Neutrophil (primary cell): ENCODE measurements around the gene KIF11.
"Not testable (repeated sequence)": the region's sequence is repeated elsewhere in the genome, so short reads cannot be mapped to it uniquely, and the experiment has no call there.

Experiments
- H3K27ac ChIP-seq: fragments of 200-600 bp; sonication (generic); 2 replicates; pipeline ENCODE4 v1.5.1; 2016; ENCODE audit warnings: mild to moderate bottlenecking, moderate library complexity
- H3K27me3 ChIP-seq: fragments of 200-600 bp; sonication (generic); 2 replicates; pipeline ENCODE4 v1.6.0; 2016; ENCODE audit warnings: mild to moderate bottlenecking
- H3K36me3 ChIP-seq: fragments of 200-600 bp; sonication (generic); 2 replicates; pipeline ENCODE4 v1.5.1; 2017
- H3K4me1 ChIP-seq, 2 experiments: fragments of 200-600 bp in 1 of 2; sonication (generic) in 1 of 2; 1 replicate in 1 of 2; 2 replicates in 1 of 2; pipeline versions ENCODE4 v1.5.1 to v1.6.1; 2013 to 2016; ENCODE audit warnings: low read depth in 1 of 2, low read length in 1 of 2, mild to moderate bottlenecking in 1 of 2, moderate library complexity in 1 of 2; ENCODE audit not compliant: control insufficient read depth in 1 of 2, insufficient read depth in 1 of 2
- H3K4me3 ChIP-seq, 2 experiments: fragments of 200-600 bp in 1 of 2; sonication (generic) in 1 of 2; 1 replicate in 1 of 2; 2 replicates in 1 of 2; pipeline ENCODE4 v1.5.1; 2013 to 2016; ENCODE audit warnings: low read depth in 1 of 2, low read length in 1 of 2, mild to moderate bottlenecking in 1 of 2, moderate library complexity in 1 of 2
- H3K9me3 ChIP-seq: fragments of 200-600 bp; sonication (generic); 2 replicates; pipeline ENCODE4 v1.5.1; 2016
- TF ChIP-seq, protein P1 (sequence below): fragments of 200-600 bp; sonication (generic); IDR thresholded peaks from 2 replicates; pipeline ENCODE4 v1.5.1; 2016; ENCODE audit warnings: antibody characterized with exemption

KIF11 gene

GRCh38 chr10:92641492-92641891 is 48.6 kb downstream of the KIF11 start:
- H3K4me3 ChIP-seq: no peak overlapping the region
- TF ChIP-seq, protein P1, sequence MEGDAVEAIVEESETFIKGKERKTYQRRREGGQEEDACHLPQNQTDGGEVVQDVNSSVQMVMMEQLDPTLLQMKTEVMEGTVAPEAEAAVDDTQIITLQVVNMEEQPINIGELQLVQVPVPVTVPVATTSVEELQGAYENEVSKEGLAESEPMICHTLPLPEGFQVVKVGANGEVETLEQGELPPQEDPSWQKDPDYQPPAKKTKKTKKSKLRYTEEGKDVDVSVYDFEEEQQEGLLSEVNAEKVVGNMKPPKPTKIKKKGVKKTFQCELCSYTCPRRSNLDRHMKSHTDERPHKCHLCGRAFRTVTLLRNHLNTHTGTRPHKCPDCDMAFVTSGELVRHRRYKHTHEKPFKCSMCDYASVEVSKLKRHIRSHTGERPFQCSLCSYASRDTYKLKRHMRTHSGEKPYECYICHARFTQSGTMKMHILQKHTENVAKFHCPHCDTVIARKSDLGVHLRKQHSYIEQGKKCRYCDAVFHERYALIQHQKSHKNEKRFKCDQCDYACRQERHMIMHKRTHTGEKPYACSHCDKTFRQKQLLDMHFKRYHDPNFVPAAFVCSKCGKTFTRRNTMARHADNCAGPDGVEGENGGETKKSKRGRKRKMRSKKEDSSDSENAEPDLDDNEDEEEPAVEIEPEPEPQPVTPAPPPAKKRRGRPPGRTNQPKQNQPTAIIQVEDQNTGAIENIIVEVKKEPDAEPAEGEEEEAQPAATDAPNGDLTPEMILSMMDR: no peak
- H3K36me3 ChIP-seq: peaks cover 11% of the 10 kb centered on the region
- H3K27me3 ChIP-seq: no peaks in the 10 kb centered on the region
- no peak overlapping the region for H3K27ac ChIP-seq
- no peaks in the 10 kb centered on the region for H3K9me3 ChIP-seq
- H3K4me1 ChIP-seq: no peaks in the 10 kb centered on the region

GRCh38 chr10:92644921-92645320 is 52.0 kb downstream of the KIF11 start:
- H3K4me3 ChIP-seq: no peak overlapping the region
- H3K27ac ChIP-seq: no peak overlapping the region
- H3K27me3 ChIP-seq: no peaks in the 10 kb centered on the region
- no peaks in the 10 kb centered on the region for H3K9me3 ChIP-seq
- H3K4me1 ChIP-seq: no peaks in the 10 kb centered on the region
- peaks cover 32% of the 10 kb centered on the region for H3K36me3 ChIP-seq
- TF ChIP-seq, protein P1: no peak

DNA sequence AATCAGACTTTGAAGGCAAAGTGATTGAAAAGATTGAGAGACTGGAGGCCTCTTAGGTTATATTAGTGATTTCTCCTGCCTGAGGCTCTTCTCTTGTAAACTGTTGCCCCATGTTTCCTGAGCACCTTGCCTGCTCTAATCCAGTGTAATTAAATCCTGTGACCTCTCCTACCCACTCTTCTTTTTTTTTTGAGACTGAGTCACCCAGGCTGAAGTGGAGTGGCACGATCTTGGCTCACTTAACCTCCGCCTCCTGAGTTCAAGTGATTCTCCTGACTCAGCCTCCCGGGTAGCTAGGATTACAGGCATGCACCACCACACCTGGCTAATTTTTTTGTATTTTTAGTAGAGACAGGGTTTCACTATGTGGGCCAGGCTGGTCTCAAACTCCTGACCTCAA is 57.9 kb downstream of the KIF11 start:
- H3K36me3 ChIP-seq: peaks cover 44% of the 10 kb centered on the region
- not testable (repeated sequence) for H3K27me3 ChIP-seq, H3K4me1 ChIP-seq

DNA sequence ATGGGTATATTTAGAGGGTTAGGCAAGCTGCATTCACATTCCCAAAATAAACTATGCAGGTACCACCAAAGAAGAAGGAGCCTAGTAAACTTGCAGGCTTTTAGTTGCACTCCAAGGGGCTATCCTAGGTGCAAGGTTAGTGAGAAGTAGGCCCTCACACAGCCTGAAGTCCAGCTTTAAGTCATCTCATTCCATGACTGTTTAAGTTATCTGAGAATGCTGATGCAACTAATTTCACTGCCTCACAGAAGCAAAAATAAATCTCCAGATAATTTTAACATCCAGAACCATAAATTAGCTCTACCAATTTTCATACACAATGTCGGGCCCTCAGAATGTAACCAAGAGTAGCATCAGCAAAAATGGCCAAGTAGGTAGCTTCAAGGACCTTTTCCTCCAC is 62.5 kb downstream of the KIF11 start:
- H3K4me3 ChIP-seq: no peak overlapping the region
- TF ChIP-seq, protein P1: no peak
- H3K4me1 ChIP-seq: no peaks in the 10 kb centered on the region
- H3K27me3 ChIP-seq: no peaks in the 10 kb centered on the region
- peaks cover 18% of the 10 kb centered on the region for H3K36me3 ChIP-seq
- H3K27ac ChIP-seq: no peak overlapping the region
- H3K9me3 ChIP-seq: no peaks in the 10 kb centered on the region

More for the DNA sequence above, 57.9 kb downstream of the KIF11 start:
- H3K9me3 ChIP-seq, H3K27ac ChIP-seq, H3K4me3 ChIP-seq: not testable (repeated sequence)

DNA sequence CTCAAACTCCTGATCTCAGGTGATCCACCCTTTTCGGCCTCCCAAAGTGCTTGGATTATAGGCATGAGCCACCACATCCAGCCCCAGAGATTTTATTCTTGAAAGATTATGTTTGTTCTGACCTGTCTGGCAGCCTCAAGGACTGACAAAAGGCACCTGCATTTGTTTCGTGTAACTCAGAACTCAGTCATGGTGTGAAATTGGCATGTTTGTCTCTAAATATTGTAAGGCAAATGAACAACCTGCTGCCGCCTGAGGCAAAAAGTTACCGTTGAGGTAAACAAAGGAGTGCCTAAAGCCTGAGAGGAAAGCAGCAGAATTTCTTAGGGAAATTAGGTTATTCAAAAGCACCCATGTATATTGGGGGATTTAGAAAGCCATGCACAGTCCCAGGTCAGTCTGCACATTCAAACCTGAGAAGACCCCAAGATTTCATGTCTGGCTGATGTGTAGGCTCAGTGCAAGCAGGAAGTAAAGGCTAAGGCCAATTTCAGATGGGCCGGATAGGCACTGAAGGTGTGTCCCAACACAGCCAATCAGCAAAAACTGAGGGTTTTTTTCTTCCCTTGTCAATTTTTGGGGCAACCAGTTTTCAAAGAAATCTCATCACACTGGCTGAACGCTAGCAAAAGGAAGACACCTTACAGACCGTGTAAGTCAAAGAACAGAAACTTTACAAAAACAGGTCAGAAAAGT is 63.5 kb downstream of the KIF11 start:
- Histone ChIP-seq H3K4me3 (no peak overlapping the region), H3K4me1 (no peaks in the 10 kb centered on the region), H3K9me3 (no peaks in the 10 kb centered on the region), H3K36me3 (peaks cover 14% of the 10 kb centered on the region), H3K27ac (no peak overlapping the region), H3K27me3 (no peaks in the 10 kb centered on the region)
- TF ChIP-seq, protein P1: no peak

GRCh38 chr10:92657024-92657423 is 64.1 kb downstream of the KIF11 start:
- peaks cover 14% of the 10 kb centered on the region for H3K36me3 ChIP-seq
- no peaks in the 10 kb centered on the region for H3K9me3 ChIP-seq
- no peak overlapping the region for H3K27ac ChIP-seq
- TF ChIP-seq, protein P1: no peak
- H3K4me3 ChIP-seq: no peak overlapping the region
- H3K27me3 ChIP-seq: no peaks in the 10 kb centered on the region
- no peaks in the 10 kb centered on the region for H3K4me1 ChIP-seq
